Measurements from ENCODE around the gene ZBED2. TPM values are rescaled to one million over a fixed set of nuclear protein-coding genes. Genes with fewer than 3 reads are reported as not detected.

ZBED2 gene
- total and polyA plus RNA-seq, 11 donors, result 0.12 to 0.93 (median 0.56) TPM; not detected in 8

DNA sequence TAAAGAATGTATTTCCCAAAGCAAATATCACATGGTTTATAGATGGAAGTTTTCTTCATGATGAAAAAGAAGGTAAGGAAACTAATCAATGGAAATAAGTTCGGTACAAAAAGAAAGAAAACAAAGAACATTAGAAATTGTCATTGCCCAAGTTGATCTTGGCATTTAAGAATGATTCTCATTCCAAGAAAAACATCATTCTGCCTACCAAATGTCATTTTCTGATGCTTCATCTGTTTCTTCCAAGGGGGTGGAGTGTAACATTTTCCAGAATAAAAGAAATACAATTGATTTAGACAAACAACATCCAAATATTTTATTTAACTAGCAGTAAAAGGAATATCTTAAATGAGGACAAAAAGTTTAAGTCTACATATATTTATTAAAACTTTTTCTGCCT, 3.0 kb upstream of the ZBED2 start:
- intact Hi-C loops (cut with DNase I), result no loop called here
- Histone ChIP-seq H3K4me1 (no peaks in the 10 kb centered on the region), H3K36me3 (no peaks in the 10 kb centered on the region), H3K27ac (no peak overlapping the region), H3K27me3 (peaks cover 0 to 12% (median 0%) of the 10 kb centered on the region in 9 donors), H3K4me3 (no peak overlapping the region), H3K9me3 (no peaks in the 10 kb centered on the region)
- TF ChIP-seq, protein P1, sequence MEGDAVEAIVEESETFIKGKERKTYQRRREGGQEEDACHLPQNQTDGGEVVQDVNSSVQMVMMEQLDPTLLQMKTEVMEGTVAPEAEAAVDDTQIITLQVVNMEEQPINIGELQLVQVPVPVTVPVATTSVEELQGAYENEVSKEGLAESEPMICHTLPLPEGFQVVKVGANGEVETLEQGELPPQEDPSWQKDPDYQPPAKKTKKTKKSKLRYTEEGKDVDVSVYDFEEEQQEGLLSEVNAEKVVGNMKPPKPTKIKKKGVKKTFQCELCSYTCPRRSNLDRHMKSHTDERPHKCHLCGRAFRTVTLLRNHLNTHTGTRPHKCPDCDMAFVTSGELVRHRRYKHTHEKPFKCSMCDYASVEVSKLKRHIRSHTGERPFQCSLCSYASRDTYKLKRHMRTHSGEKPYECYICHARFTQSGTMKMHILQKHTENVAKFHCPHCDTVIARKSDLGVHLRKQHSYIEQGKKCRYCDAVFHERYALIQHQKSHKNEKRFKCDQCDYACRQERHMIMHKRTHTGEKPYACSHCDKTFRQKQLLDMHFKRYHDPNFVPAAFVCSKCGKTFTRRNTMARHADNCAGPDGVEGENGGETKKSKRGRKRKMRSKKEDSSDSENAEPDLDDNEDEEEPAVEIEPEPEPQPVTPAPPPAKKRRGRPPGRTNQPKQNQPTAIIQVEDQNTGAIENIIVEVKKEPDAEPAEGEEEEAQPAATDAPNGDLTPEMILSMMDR (IDR thresholded peaks at IDR 0.05), result no peak
- no peak for TF ChIP-seq POLR2A (IDR thresholded peaks at IDR 0.05)
- DNase-seq (no peak), ATAC-seq (no peak)
- 41 to 59% (median 51%) methylated on average over 1 of the region's 1 CpG for WGBS, 4 donors

DNA sequence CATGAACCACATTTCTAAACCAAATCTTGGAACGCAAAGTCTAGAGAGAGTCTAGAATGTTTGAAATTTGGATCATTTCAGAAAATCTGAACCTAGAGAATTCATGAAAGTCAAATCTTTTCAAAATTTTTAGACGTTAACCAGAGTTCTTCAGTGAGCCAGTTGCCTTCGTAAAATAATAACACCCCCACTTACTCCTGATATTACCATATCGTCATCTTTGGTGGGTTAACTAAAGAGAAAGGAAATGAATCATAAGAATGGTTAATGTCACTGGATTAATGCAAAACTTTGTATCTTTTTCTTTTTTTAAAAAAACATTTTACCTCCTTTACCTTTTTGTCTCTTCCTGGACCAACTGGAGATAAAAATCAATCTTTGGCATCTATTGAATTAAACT, 1.2 kb upstream of the ZBED2 start:
- DNase-seq (no peak), ATAC-seq (no peak)
- intact Hi-C loops (cut with DNase I), result no loop called here
- TF ChIP-seq, protein P1 (IDR thresholded peaks at IDR 0.05), result no peak
- no peak for TF ChIP-seq POLR2A (IDR thresholded peaks at IDR 0.05)
- H3K4me1 ChIP-seq, result no peaks in the 10 kb centered on the region
- H3K4me3 ChIP-seq, result no peak overlapping the region
- no peak overlapping the region for H3K27ac ChIP-seq
- no peaks in the 10 kb centered on the region for H3K9me3 ChIP-seq
- H3K27me3 ChIP-seq, result peaks cover 0 to 8% (median 0%) of the 10 kb centered on the region in 9 donors
- 82 to 85% (median 84%) methylated on average over 4 of the region's 4 CpGs for WGBS, 4 donors
- H3K36me3 ChIP-seq, result no peaks in the 10 kb centered on the region

DNA sequence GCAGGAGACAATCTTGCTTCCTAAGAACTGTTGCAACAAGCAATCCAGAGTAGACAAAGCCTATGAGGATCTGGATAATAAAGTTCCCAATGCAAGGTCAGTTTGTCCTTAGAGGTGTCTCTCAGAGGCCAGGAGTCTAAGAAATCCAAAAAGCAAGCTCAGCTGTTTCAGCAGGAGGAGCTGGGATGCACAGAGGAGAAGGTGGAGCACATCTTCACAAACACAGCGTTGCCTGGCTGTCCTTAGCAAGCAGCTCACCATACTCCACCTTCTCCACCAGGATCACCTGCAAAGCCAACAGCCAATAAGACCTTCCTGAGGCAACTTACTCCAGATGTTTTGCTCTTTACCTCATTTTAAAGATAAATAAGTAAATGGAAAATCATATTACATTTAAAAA, 365 bp downstream of the ZBED2 start:
- Histone ChIP-seq H3K9me3 (no peaks in the 10 kb centered on the region), H3K4me1 (no peaks in the 10 kb centered on the region), H3K36me3 (no peaks in the 10 kb centered on the region), H3K4me3 (no peak overlapping the region), H3K27ac (no peak overlapping the region), H3K27me3 (peaks cover 0 to under 1% (median 0%) of the 10 kb centered on the region in 9 donors)
- DNase-seq, result no peak
- TF ChIP-seq, protein P1 (IDR thresholded peaks at IDR 0.05), result no peak
- no peak for TF ChIP-seq POLR2A (IDR thresholded peaks at IDR 0.05)
- WGBS, 4 donors, result 0 to 40% (median 0%) methylated on average over 1 of the region's 1 CpG
- intact Hi-C loops (cut with DNase I), result no loop called here
- ATAC-seq, result no peak

DNA sequence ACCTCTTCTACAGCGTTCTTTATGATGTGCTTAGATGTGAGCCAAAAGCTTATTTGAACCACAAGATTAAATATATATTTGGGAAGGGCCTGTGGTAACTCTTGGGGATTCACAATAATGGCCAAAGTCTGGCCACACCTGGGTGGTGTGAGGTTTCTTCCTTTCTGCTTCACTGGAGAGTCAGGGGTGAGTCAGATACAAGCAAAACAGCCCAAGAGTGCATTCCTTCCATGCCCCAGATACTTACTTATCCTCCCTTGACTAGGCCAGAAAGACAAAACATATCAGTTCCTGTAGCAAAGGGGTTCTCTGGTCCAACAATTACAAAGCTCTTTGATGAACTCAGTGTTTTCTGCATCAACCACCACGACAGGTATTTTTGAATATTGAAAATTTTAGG, 941 bp downstream of the ZBED2 start:
- TF ChIP-seq, protein P1 (IDR thresholded peaks at IDR 0.05), result no peak
- no peak for TF ChIP-seq POLR2A (IDR thresholded peaks at IDR 0.05)
- Histone ChIP-seq H3K27ac (no peak overlapping the region), H3K4me3 (no peak overlapping the region), H3K27me3 (no peaks in the 10 kb centered on the region), H3K36me3 (no peaks in the 10 kb centered on the region), H3K9me3 (no peaks in the 10 kb centered on the region), H3K4me1 (no peaks in the 10 kb centered on the region)
- ATAC-seq (no peak), DNase-seq (no peak)
- 73 to 79% (median 77%) methylated on average over 2 of the region's 2 CpGs for WGBS, 4 donors
- intact Hi-C loops (cut with DNase I), result no loop called here

Measured in heart left ventricle (tissue), 16 donors.